K562 (cell line): ENCODE measurements around the gene SUPT5H. TPM values are rescaled to one million over a fixed set of nuclear protein-coding genes. Genes with fewer than 3 reads are reported as not detected.
A peak's percentile ranks its signal among the peaks of the same experiment; 100 is the strongest.

ENCODE experiments used
- CBX3 ChIP-seq, 2 experiments: IDR thresholded peaks; 1 replicate in 1 of 2; 2 replicates in 1 of 2; pipeline ENCODE4 v1.6.1; 2012; ENCODE audit warnings: inconsistent platforms in 2 of 2, low read length in 2 of 2, borderline replicate concordance in 1 of 2, control low read depth in 1 of 2
- DDX20 ChIP-seq: fragments of 450-650 bp; IDR thresholded peaks from 2 replicates; pipeline ENCODE4 v1.6.1; 2016; ENCODE audit warnings: missing genetic modification characterization, low read depth, mild to moderate bottlenecking, missing compliant biosample characterization, moderate library complexity
- ELF1 ChIP-seq: fragments of 200-800 bp; sonication (Bioruptor generic); IDR thresholded peaks from 2 replicates; pipeline ENCODE4 v1.6.1; 2016; ENCODE audit warnings: missing genetic modification characterization, missing compliant biosample characterization
- ELF4 ChIP-seq: fragments of 450-650 bp; formaldehyde crosslinking; IDR thresholded peaks from 2 replicates; pipeline ENCODE4 v1.4.0; 2022; ENCODE audit warnings: missing genetic modification characterization
- FOSL1 ChIP-seq: fragments of 200-800 bp; sonication (Bioruptor generic); conservative IDR thresholded peaks from 2 replicates; pipeline ENCODE4 v1.6.1; 2016; ENCODE audit warnings: missing genetic modification characterization, missing compliant biosample characterization
- FOXO4 ChIP-seq: fragments of 450-650 bp; formaldehyde crosslinking; IDR thresholded peaks from 2 replicates; pipeline ENCODE4 v1.4.0; 2020; ENCODE audit warnings: mild to moderate bottlenecking, moderate library complexity
- GABPB1 ChIP-seq: sonication (generic); formaldehyde crosslinking; IDR thresholded peaks from 2 replicates; pipeline ENCODE4 v1.8.0; 2022; ENCODE audit warnings: mild to moderate bottlenecking, missing genetic modification reagents
- MLLT1 ChIP-seq, 2 experiments: fragments of 450-650 bp; IDR thresholded peaks; 2 replicates each; pipeline ENCODE4 v1.6.1; 2016
- NCOA4 ChIP-seq: fragments of 450-650 bp; IDR thresholded peaks from 2 replicates; pipeline ENCODE4 v1.6.1; 2018; ENCODE audit warnings: mild to moderate bottlenecking; ENCODE audit not compliant: partially characterized antibody
- NEUROD1 ChIP-seq: fragments of 150-350 bp; IDR thresholded peaks from 2 replicates; pipeline ENCODE4 v1.6.1; 2014; ENCODE audit warnings: borderline replicate concordance, low read length, low read depth; ENCODE audit not compliant: partially characterized antibody
- NKRF ChIP-seq: fragments of 450-650 bp; IDR thresholded peaks from 2 replicates; pipeline ENCODE4 v1.6.1; 2016; ENCODE audit warnings: borderline replicate concordance
- TAF7 ChIP-seq: fragments of 450-650 bp; IDR thresholded peaks from 2 replicates; pipeline ENCODE4 v1.6.1; 2016; ENCODE audit warnings: missing genetic modification characterization, missing compliant biosample characterization
- USF1 ChIP-seq: sonication (generic); formaldehyde crosslinking; IDR thresholded peaks from 2 replicates; pipeline ENCODE4 v1.9.0; 2022; ENCODE audit warnings: mild to moderate bottlenecking, missing genetic modification reagents
- ZEB2 ChIP-seq: fragments of 450-650 bp; IDR thresholded peaks from 2 replicates; pipeline ENCODE4 v1.6.1; 2016
- ZFPM2 ChIP-seq: fragments of 250-450 bp; sonication (Bioruptor Pico); IDR thresholded peaks from 2 replicates; pipeline ENCODE4 v1.5.1; 2022; ENCODE audit warnings: mild to moderate bottlenecking
- ZMIZ1 ChIP-seq, 2 experiments: fragments of 150-350 bp in 1 of 2; IDR thresholded peaks; 2 replicates each; pipeline ENCODE4 v1.6.1; 2012 to 2016; ENCODE audit warnings: low read depth in 2 of 2, low read length in 2 of 2, mild to moderate bottlenecking in 1 of 2, moderate library complexity in 1 of 2
- ZNF589 ChIP-seq: fragments of 200-800 bp; sonication (Bioruptor generic); IDR thresholded peaks from 2 replicates; pipeline ENCODE4 v1.6.1; 2016; ENCODE audit warnings: low read depth, missing genetic modification characterization, missing compliant biosample characterization
- ZNF764 ChIP-seq: fragments of 250-450 bp; sonication (Bioruptor Pico); IDR thresholded peaks from 2 replicates; pipeline ENCODE4 v1.4.0; 2020; ENCODE audit warnings: low read depth, mild to moderate bottlenecking, moderate library complexity
- polyA plus RNA-seq, 8 experiments: library from polyadenylated mRNA; depleted of rRNA in 4 of 8; stranded (reverse) in 5 of 8; unstranded in 3 of 8; fragments of >200 nt; fragmentation: Nextera tagmentation in 2 of 8; fragmentation: Illumina TruSeq in 1 of 8; extraction: Ambion mirVana in 2 of 8; extraction: Trizol in 1 of 8; gene quantifications; 2 replicates each; pipeline versions ENCODE4 v1.2.1 to v1.2.3, GENCODE V29; 2011 to 2014; ENCODE audit warnings: inconsistent platforms in 1 of 8, missing spikeins in 1 of 8
- total RNA-seq, 7 experiments: library from RNA; depleted of rRNA in 6 of 7; stranded (reverse); fragments of >200 nt in 6 of 7; fragmentation: Illumina TruSeq in 2 of 7; extraction: Trizol in 2 of 7; gene quantifications; 2 replicates each; pipeline versions ENCODE4 v1.2.1 to v1.2.3, GENCODE V29; 2011 to 2021; ENCODE audit warnings: low replicate concordance in 1 of 7

The SUPT5H gene
- total and polyA plus RNA-seq, 9 of the 15 experiments (the other 6 are each of a cell fraction or from before 2014, with no cell fraction given), result 13.3 to 85.9 (median 35.9) TPM

GRCh38 chr19:39406656-39407409, 38.5 kb upstream of the SUPT5H start, which contains the start of gene ZFP36 (continued):
- TF ChIP-seq NEUROD1 (peak; percentile 8), FOSL1 (no peak), CBX3 (IDR thresholded peaks at IDR 0.05; ENCODE audit: borderline replicate concordance in 1 of 2, low read length in 2 of 2) (peak in 1 of 2 experiments; percentile 52; a peak in 1 of 3 replicates), USF1 (CRISPR knock-in tag) (no peak), ELF4 (CRISPR knock-in tag) (0 out of 2 replicates have a peak, but pooled peaks have one; percentile 14), ZFPM2 (CRISPR knock-in tag) (no peak), ZNF589 (CRISPR knock-in tag) (no peak), GABPB1 (CRISPR knock-in tag) (peak; percentile 61; the same call in 1 of the 2 replicates), ZMIZ1 (IDR thresholded peaks at IDR 0.05; ENCODE audit: low read depth in 2 of 2, low read length in 2 of 2) (peak in 1 of 2 experiments; percentile 57; a peak in 2 of 4 replicates), NKRF (0 out of 2 replicates have a peak, but pooled peaks have one; percentile 35), DDX20 (no peak), ELF1 (tag) (peak; percentile 74; the same call in 1 of the 2 replicates), TAF7 (peak; percentile 49; the same call in 1 of the 2 replicates), ZEB2 (no peak), MLLT1 (IDR thresholded peaks at IDR 0.05) (peak; percentile 62 to 80; a peak in 2 of 4 replicates), FOXO4 (no peak), ZNF764 (CRISPR knock-in tag) (no peak), NCOA4 (no peak)
